K562 (cell line): ENCODE data around the gene LCN15. TPM values are rescaled to one million over a fixed set of nuclear protein-coding genes. Genes with fewer than 3 reads are reported as not detected.

Experiments
- EP400 ChIP-seq: fragments of 450-650 bp; IDR thresholded peaks from 2 replicates; pipeline ENCODE4 v1.6.1; 2017; ENCODE audit warnings: antibody characterized with exemption, mild to moderate bottlenecking, moderate library complexity
- FOXK1 ChIP-seq: sonication (generic); formaldehyde crosslinking; IDR thresholded peaks from 2 replicates; pipeline ENCODE4 v1.8.0; 2022; ENCODE audit warnings: missing genetic modification reagents, mild to moderate bottlenecking, borderline replicate concordance
- MCM2 ChIP-seq: fragments of 450-650 bp; IDR thresholded peaks from 2 replicates; pipeline ENCODE4 v1.6.1; 2017; ENCODE audit warnings: low read depth, mild to moderate bottlenecking
- POLR2AphosphoS5 ChIP-seq: IDR thresholded peaks from 2 replicates; pipeline ENCODE4 v1.6.1; 2011; ENCODE audit warnings: mild to moderate bottlenecking, low read depth, low read length, moderate library complexity; ENCODE audit not compliant: control insufficient read depth, insufficient read depth
- SMAD4 ChIP-seq: fragments of 250-450 bp; sonication (Bioruptor Pico); conservative IDR thresholded peaks from 2 replicates; pipeline ENCODE4 v1.8.0; 2021; ENCODE audit warnings: inconsistent platforms, mild to moderate bottlenecking, moderate library complexity
- ZC3H11A ChIP-seq: IDR thresholded peaks from 2 replicates; pipeline ENCODE4 v1.6.1; 2012; ENCODE audit warnings: low read depth, low read length, improper control_type of control experiment
- polyA plus RNA-seq, 8 experiments: library from polyadenylated mRNA; depleted of rRNA in 4 of 8; stranded (reverse) in 5 of 8; unstranded in 3 of 8; fragments of >200 nt; fragmentation: Nextera tagmentation in 2 of 8; fragmentation: Illumina TruSeq in 1 of 8; extraction: Ambion mirVana in 2 of 8; extraction: Trizol in 1 of 8; gene quantifications; 2 replicates each; pipeline versions ENCODE4 v1.2.1 to v1.2.3, GENCODE V29; 2011 to 2014; ENCODE audit warnings: inconsistent platforms in 1 of 8, missing spikeins in 1 of 8
- total RNA-seq, 7 experiments: library from RNA; depleted of rRNA in 6 of 7; stranded (reverse); fragments of >200 nt in 6 of 7; fragmentation: Illumina TruSeq in 2 of 7; extraction: Trizol in 2 of 7; gene quantifications; 2 replicates each; pipeline versions ENCODE4 v1.2.1 to v1.2.3, GENCODE V29; 2011 to 2021; ENCODE audit warnings: low replicate concordance in 1 of 7
- TF ChIP-seq, protein P1 (sequence below): sonication (generic); formaldehyde crosslinking; IDR thresholded peaks from 2 replicates; pipeline ENCODE4 v1.4.0; 2020; ENCODE audit warnings: mild to moderate bottlenecking, missing genetic modification reagents
- TF ChIP-seq, protein P2 (sequence below): fragments of 450-650 bp; IDR thresholded peaks from 2 replicates; pipeline ENCODE4 v1.6.1; 2017; ENCODE audit warnings: antibody characterized with exemption, mild to moderate bottlenecking

LCN15 gene
- total and polyA plus RNA-seq, 9 of the 15 experiments (the other 6 are each of a cell fraction or from before 2014, with no cell fraction given) = 0.66 TPM; not detected in 8

DNA sequence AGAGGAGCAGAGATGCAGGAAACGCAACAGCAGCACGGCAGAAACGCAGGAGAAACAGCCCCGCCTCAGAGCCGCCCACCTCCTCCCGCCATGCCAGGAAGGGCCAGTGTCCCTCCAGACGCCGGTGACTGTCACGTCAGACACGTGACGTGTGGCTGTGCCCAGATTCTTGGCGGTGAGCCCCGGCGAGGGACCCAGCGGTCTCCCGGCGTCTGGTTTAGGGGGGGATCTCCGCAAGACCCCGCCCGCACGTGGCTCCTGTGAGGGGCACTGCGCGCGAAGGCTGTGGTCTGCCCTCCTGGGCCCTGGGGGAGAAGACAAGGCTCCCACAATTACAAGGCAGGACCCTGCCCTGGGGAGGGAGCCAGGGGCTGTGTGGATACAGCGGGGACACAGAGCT, 3.9 kb downstream of the LCN15 start (continued):
- TF ChIP-seq, protein P1, sequence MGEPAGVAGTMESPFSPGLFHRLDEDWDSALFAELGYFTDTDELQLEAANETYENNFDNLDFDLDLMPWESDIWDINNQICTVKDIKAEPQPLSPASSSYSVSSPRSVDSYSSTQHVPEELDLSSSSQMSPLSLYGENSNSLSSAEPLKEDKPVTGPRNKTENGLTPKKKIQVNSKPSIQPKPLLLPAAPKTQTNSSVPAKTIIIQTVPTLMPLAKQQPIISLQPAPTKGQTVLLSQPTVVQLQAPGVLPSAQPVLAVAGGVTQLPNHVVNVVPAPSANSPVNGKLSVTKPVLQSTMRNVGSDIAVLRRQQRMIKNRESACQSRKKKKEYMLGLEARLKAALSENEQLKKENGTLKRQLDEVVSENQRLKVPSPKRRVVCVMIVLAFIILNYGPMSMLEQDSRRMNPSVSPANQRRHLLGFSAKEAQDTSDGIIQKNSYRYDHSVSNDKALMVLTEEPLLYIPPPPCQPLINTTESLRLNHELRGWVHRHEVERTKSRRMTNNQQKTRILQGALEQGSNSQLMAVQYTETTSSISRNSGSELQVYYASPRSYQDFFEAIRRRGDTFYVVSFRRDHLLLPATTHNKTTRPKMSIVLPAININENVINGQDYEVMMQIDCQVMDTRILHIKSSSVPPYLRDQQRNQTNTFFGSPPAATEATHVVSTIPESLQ = no peak
- TF ChIP-seq ZC3H11A (no peak), MCM2 (no peak), EP400 (no peak), FOXK1 (CRISPR knock-in tag) (no peak), POLR2AphosphoS5 (no peak), SMAD4 (CRISPR knock-in tag) (no peak)
- TF ChIP-seq, protein P2, sequence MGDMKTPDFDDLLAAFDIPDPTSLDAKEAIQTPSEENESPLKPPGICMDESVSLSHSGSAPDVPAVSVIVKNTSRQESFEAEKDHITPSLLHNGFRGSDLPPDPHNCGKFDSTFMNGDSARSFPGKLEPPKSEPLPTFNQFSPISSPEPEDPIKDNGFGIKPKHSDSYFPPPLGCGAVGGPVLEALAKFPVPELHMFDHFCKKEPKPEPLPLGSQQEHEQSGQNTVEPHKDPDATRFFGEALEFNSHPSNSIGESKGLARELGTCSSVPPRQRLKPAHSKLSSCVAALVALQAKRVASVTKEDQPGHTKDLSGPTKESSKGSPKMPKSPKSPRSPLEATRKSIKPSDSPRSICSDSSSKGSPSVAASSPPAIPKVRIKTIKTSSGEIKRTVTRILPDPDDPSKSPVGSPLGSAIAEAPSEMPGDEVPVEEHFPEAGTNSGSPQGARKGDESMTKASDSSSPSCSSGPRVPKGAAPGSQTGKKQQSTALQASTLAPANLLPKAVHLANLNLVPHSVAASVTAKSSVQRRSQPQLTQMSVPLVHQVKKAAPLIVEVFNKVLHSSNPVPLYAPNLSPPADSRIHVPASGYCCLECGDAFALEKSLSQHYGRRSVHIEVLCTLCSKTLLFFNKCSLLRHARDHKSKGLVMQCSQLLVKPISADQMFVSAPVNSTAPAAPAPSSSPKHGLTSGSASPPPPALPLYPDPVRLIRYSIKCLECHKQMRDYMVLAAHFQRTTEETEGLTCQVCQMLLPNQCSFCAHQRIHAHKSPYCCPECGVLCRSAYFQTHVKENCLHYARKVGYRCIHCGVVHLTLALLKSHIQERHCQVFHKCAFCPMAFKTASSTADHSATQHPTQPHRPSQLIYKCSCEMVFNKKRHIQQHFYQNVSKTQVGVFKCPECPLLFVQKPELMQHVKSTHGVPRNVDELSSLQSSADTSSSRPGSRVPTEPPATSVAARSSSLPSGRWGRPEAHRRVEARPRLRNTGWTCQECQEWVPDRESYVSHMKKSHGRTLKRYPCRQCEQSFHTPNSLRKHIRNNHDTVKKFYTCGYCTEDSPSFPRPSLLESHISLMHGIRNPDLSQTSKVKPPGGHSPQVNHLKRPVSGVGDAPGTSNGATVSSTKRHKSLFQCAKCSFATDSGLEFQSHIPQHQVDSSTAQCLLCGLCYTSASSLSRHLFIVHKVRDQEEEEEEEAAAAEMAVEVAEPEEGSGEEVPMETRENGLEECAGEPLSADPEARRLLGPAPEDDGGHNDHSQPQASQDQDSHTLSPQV = no peak
- TF ChIP-seq, all 486 proteins: peak for 3
